IPS-15b (cell line): ENCODE data around the gene PCSK5.

Source experiments
- H3K27me3 ChIP-seq: one replicate; pipeline ENCODE4 v1.6.1; 2013; ENCODE audit warnings: low read length; ENCODE audit not compliant: control insufficient read depth, insufficient read depth
- H3K36me3 ChIP-seq: one replicate; pipeline ENCODE4 v1.6.1; 2013; ENCODE audit warnings: low read length; ENCODE audit not compliant: control insufficient read depth, insufficient read depth
- H3K4me1 ChIP-seq: one replicate; pipeline ENCODE4 v1.6.1; 2013; ENCODE audit warnings: mild to moderate bottlenecking, low read length; ENCODE audit not compliant: control insufficient read depth, insufficient read depth
- H3K4me3 ChIP-seq: one replicate; pipeline ENCODE4 v1.5.1; 2013; ENCODE audit warnings: low read depth, low read length
- H3K9ac ChIP-seq: one replicate; pipeline ENCODE4 v1.6.1; 2013; ENCODE audit warnings: low read depth, mild to moderate bottlenecking, low read length
- H3K9me3 ChIP-seq: one replicate; pipeline ENCODE4 v1.6.1; 2013; ENCODE audit warnings: mild to moderate bottlenecking, low read length; ENCODE audit not compliant: control insufficient read depth, insufficient read depth

The PCSK5 gene

DNA sequence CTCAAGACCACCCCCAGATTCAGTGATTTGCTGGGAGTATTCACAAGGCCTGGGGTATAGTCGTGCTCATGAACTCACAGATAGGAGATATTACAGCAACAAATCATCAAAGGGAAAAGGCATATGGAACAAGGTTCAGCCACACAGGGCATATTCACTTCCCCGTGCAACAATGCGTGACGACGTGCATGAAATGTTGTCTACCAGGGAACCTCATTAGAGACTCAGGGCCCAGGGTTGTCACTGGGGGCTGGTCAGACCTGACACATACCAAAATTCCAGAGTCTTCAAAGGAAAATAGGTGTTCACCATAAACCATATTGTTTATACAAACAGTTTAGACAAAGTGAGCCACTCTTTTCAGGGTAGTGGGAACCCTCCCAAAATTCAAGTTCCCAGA, 291.3 kb downstream of the PCSK5 start:
- no peaks in the 10 kb centered on the region for H3K36me3 ChIP-seq

GRCh38 chr9:76185432-76185831, 295.0 kb downstream of the PCSK5 start:
- Histone ChIP-seq H3K36me3 (no peaks in the 10 kb centered on the region), H3K4me1 (no peaks in the 10 kb centered on the region), H3K9me3 (no peaks in the 10 kb centered on the region), H3K27me3 (no peaks in the 10 kb centered on the region), H3K4me3 (no peak overlapping the region), H3K9ac (no peak overlapping the region)

More for the DNA sequence above, 291.3 kb downstream of the PCSK5 start:
- no peaks in the 10 kb centered on the region for H3K4me1 ChIP-seq
- H3K4me3 ChIP-seq = no peak overlapping the region
- H3K9me3 ChIP-seq = no peaks in the 10 kb centered on the region
- no peak overlapping the region for H3K9ac ChIP-seq
- H3K27me3 ChIP-seq = no peaks in the 10 kb centered on the region

DNA sequence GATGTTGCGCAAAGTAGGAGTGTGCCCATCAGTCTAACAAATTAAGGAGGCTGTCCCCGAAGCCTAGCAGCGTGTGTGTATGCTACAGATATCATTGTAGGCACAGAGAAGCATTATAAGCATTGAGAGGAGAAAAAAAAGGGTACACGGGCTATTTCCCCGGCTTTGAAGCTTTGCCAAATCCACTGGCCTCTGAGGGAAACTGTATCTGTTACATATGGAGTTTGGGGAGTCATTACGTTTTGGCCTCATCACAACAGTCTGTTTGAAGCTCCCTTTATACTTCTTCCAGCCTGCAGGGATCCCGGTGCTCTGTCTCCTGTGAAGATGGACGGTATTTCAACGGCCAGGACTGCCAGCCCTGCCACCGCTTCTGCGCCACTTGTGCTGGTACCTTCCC, 297.8 kb downstream of the PCSK5 start:
- H3K9ac ChIP-seq = no peak overlapping the region
- no peak overlapping the region for H3K4me3 ChIP-seq
- H3K36me3 ChIP-seq = no peaks in the 10 kb centered on the region
- no peaks in the 10 kb centered on the region for H3K4me1 ChIP-seq
- no peaks in the 10 kb centered on the region for H3K9me3 ChIP-seq
- no peaks in the 10 kb centered on the region for H3K27me3 ChIP-seq

DNA sequence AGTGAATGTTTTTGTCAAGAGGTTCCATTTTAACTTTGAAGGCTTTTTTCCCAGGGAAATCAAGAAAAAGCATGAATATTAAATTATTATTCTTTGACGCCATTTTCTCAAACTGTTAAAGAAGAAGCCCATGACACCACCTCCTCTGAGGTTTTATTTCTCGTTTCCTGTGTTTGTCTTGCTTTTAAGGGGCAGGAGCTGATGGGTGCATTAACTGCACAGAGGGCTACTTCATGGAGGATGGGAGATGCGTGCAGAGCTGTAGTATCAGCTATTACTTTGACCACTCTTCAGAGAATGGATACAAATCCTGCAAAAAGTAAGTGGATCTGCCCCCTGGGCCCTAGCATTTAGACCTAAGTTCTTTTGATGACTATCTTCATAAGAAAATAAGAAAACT, 298.4 kb downstream of the PCSK5 start:
- no peaks in the 10 kb centered on the region for H3K4me1 ChIP-seq
- H3K27me3 ChIP-seq = no peaks in the 10 kb centered on the region
- H3K4me3 ChIP-seq = no peak overlapping the region
- no peak overlapping the region for H3K9ac ChIP-seq
- H3K36me3 ChIP-seq = no peaks in the 10 kb centered on the region
- no peaks in the 10 kb centered on the region for H3K9me3 ChIP-seq

DNA sequence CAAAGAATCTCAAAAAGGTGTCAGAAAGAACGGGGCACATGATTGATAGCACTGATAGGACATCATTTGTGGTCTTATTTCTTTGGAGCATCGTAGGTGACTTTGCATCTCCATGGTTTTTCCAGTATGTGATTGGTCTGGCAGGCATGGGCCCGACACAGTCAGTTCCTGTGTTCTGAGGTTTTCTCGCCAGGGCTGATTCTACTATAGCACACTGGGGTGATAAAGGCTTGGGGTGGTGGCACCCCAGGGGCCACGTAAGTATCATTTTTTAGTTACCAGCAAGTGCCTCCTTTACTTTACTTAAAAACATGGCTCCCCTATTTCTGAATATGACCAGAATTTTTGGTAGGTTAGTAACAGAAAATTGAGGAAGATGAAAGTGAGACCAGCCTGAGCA, 301.0 kb downstream of the PCSK5 start:
- H3K4me1 ChIP-seq = no peaks in the 10 kb centered on the region
- H3K4me3 ChIP-seq = no peak overlapping the region
- H3K27me3 ChIP-seq = no peaks in the 10 kb centered on the region
- H3K9me3 ChIP-seq = no peaks in the 10 kb centered on the region
- H3K9ac ChIP-seq = no peak overlapping the region
- no peaks in the 10 kb centered on the region for H3K36me3 ChIP-seq

DNA sequence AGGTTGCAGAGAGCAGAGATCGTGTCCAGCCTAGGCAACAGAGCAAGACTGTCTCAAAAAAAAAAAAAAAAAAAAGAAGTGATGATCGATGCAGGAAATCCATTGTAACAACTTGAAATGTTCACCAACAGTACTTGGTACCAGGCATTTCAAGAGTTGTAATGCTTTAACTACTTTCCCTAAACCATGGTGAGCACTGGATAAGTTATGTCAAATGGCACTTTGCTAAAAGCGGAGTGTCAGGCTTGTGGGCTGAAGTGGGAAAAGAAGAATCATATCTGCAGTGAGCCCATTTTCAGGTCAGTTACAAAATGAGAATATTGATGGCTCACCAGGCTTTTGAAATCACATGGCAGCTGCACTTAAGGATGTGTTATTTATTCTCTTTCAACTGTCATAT, 301.5 kb downstream of the PCSK5 start:
- H3K36me3 ChIP-seq = no peaks in the 10 kb centered on the region
- H3K9ac ChIP-seq = no peak overlapping the region
- no peaks in the 10 kb centered on the region for H3K9me3 ChIP-seq
- H3K4me1 ChIP-seq = no peaks in the 10 kb centered on the region
- no peaks in the 10 kb centered on the region for H3K27me3 ChIP-seq
- H3K4me3 ChIP-seq = no peak overlapping the region

DNA sequence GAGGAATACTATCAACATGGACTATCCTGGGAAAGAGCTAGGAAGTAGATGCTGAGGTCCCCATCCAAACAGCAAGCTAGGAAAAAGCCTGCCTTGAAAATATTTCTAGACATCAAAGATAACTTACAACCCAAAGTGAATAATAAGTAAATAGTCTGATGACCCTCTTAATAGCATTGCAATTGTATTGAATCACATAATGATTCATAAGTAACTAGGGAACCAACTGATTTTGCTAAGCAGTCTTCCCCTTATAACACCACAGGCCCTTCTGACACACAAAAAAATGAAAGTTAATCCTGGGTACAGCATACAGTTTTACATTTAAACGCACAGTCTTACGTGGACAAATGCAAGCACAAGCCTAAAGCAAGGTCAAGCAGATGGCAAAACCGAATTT, 304.4 kb downstream of the PCSK5 start:
- Histone ChIP-seq H3K27me3 (no peaks in the 10 kb centered on the region), H3K9me3 (no peaks in the 10 kb centered on the region)

DNA sequence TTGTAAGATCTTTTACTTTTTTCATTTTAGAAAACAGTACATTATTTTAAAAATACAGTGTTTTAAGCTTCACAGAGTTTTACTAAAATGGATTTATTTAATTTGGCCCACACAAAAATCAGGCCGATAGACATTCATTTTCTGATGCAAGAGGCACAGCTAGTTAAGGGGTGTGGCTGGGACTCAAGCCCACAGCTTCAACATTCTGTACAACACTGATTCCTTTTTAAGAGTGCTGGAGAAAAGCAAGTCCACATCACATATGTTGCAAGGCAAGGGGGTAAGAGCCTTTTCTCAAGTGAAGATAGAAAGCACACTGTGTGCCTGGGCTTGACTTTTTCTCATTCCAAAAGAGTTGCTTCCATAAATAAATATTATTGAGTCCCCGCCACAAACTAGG, 307.9 kb downstream of the PCSK5 start:
- H3K9me3 ChIP-seq = no peaks in the 10 kb centered on the region
- no peak overlapping the region for H3K9ac ChIP-seq
- H3K27me3 ChIP-seq = no peaks in the 10 kb centered on the region
- H3K4me1 ChIP-seq = no peaks in the 10 kb centered on the region
- H3K36me3 ChIP-seq = no peaks in the 10 kb centered on the region
- no peak overlapping the region for H3K4me3 ChIP-seq

More for the DNA sequence above, 304.4 kb downstream of the PCSK5 start:
- no peaks in the 10 kb centered on the region for H3K4me1 ChIP-seq
- H3K4me3 ChIP-seq = no peak overlapping the region
- H3K36me3 ChIP-seq = no peaks in the 10 kb centered on the region
- no peak overlapping the region for H3K9ac ChIP-seq

DNA sequence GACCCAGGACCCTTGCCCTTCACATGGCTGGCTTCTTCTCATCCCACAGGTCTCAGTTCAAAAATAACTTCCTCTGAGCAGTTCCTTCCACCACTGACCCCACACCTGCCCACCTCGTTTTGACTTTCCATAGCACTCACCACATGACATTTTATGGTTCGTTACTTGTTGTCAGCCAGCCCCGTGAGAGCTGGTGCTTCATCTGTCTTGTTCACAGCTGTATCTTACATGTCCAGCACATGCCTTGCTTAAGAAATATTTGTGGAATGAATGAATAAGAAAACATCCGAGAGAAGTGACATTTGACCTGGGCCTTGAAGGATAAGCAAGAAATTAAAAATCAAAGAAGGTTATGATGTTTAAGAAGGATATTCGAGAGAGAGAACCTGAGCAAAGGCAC, 309.8 kb downstream of the PCSK5 start:
- no peak overlapping the region for H3K4me3 ChIP-seq
- H3K36me3 ChIP-seq = no peaks in the 10 kb centered on the region
- H3K9me3 ChIP-seq = no peaks in the 10 kb centered on the region
- H3K4me1 ChIP-seq = no peaks in the 10 kb centered on the region
- H3K9ac ChIP-seq = no peak overlapping the region
- H3K27me3 ChIP-seq = no peaks in the 10 kb centered on the region

DNA sequence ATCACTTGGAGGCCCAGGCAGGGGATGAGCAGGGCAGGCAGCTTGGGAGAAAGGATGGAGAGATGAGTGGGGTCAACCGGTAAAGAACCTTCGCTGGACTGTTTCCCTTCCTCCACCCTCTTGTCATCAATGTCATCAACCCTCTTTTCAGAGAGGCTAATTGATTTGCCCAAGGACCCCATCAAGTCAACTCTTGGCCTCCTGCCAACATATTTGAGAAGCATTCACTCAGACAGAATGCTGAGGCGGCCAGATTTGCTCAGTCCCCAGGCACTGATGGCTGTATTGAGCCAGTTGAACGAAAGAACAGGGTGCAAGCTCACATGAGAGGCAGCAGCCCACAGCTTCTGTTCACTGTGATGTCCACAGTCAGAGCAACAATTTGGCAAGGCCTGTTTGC, 310.3 kb downstream of the PCSK5 start:
- no peak overlapping the region for H3K9ac ChIP-seq
- no peaks in the 10 kb centered on the region for H3K9me3 ChIP-seq
- H3K27me3 ChIP-seq = no peaks in the 10 kb centered on the region
- no peaks in the 10 kb centered on the region for H3K4me1 ChIP-seq
- H3K36me3 ChIP-seq = no peaks in the 10 kb centered on the region
- no peak overlapping the region for H3K4me3 ChIP-seq

GRCh38 chr9:76203373-76203772, 312.9 kb downstream of the PCSK5 start:
- no peaks in the 10 kb centered on the region for H3K36me3 ChIP-seq
- no peak overlapping the region for H3K4me3 ChIP-seq
- no peaks in the 10 kb centered on the region for H3K27me3 ChIP-seq
- no peaks in the 10 kb centered on the region for H3K9me3 ChIP-seq
- no peaks in the 10 kb centered on the region for H3K4me1 ChIP-seq
- no peak overlapping the region for H3K9ac ChIP-seq

GRCh38 chr9:76206821-76207220, 316.3 kb downstream of the PCSK5 start:
- Histone ChIP-seq H3K9me3 (no peaks in the 10 kb centered on the region), H3K9ac (no peak overlapping the region), H3K4me1 (no peaks in the 10 kb centered on the region), H3K36me3 (no peaks in the 10 kb centered on the region), H3K27me3 (no peaks in the 10 kb centered on the region), H3K4me3 (no peak overlapping the region)

GRCh38 chr9:76213751-76214150, 323.3 kb downstream of the PCSK5 start:
- no peaks in the 10 kb centered on the region for H3K9me3 ChIP-seq
- H3K4me1 ChIP-seq = no peaks in the 10 kb centered on the region
- no peaks in the 10 kb centered on the region for H3K27me3 ChIP-seq
- H3K36me3 ChIP-seq = no peaks in the 10 kb centered on the region
- H3K9ac ChIP-seq = no peak overlapping the region
- no peak overlapping the region for H3K4me3 ChIP-seq
